Muscle of back (tissue), 11 donors: ENCODE data around the gene SLIT3. TPM values are rescaled to one million over a fixed set of nuclear protein-coding genes. Genes with fewer than 3 reads are reported as not detected.
"Not testable (repeated sequence)": the region's sequence is repeated elsewhere in the genome, so short reads cannot be mapped to it uniquely, and the experiment has no call there.

Source experiments
- DNase-seq, 3 donors: peaks; one replicate each; pipeline versions ENCODE4 v3.0.0 to v3.0.0-alpha.2; 2013
- polyA plus RNA-seq, 10 donors: library from polyadenylated mRNA; unstranded; fragments of 120-200 nt; gene quantifications; one replicate each; pipeline ENCODE4 v1.2.1, GENCODE V29; 2013; ENCODE audit not compliant: insufficient read length in 10 of 10

SLIT3 gene
- polyA plus RNA-seq, 10 donors = 6.6 to 47.9 (median 10.4) TPM

- no peak for DNase-seq
These were observed 651.6 kb downstream of the SLIT3 start for GRCh38 chr5:168649306-168649705.

- no peak for DNase-seq
These were observed 652.4 kb downstream of the SLIT3 start for GRCh38 chr5:168648576-168648975.

GRCh38 chr5:168648016-168648415, 652.9 kb downstream of the SLIT3 start:
- no peak for DNase-seq

- no peak for DNase-seq
These were observed 653.9 kb downstream of the SLIT3 start for GRCh38 chr5:168647083-168647482.

GRCh38 chr5:168646335-168646734, 654.6 kb downstream of the SLIT3 start:
- DNase-seq = no peak

- no peak for DNase-seq
These were observed 655.7 kb downstream of the SLIT3 start for GRCh38 chr5:168645195-168645594.

GRCh38 chr5:168642019-168642418, 658.9 kb downstream of the SLIT3 start:
- no peak for DNase-seq

GRCh38 chr5:168638846-168639245, 662.1 kb downstream of the SLIT3 start:
- DNase-seq = not testable (repeated sequence)

- no peak for DNase-seq
These were observed 663.1 kb downstream of the SLIT3 start for GRCh38 chr5:168637793-168638192.

GRCh38 chr5:168637281-168637680, 663.7 kb downstream of the SLIT3 start:
- no peak for DNase-seq

- not testable (repeated sequence) for DNase-seq
These were observed 670.0 kb downstream of the SLIT3 start for GRCh38 chr5:168630958-168631357.

GRCh38 chr5:168624850-168625364, 676.0 kb downstream of the SLIT3 start:
- no peak for DNase-seq

GRCh38 chr5:168620807-168621206, 680.1 kb downstream of the SLIT3 start:
- no peak for DNase-seq

GRCh38 chr5:168614661-168615060, 686.3 kb downstream of the SLIT3 start:
- no peak for DNase-seq

GRCh38 chr5:168613996-168614395, 686.9 kb downstream of the SLIT3 start:
- DNase-seq = no peak

GRCh38 chr5:168613396-168613795, 687.5 kb downstream of the SLIT3 start:
- no peak for DNase-seq

GRCh38 chr5:168612996-168613395, 687.9 kb downstream of the SLIT3 start:
- DNase-seq = no peak

- DNase-seq = no peak
These were observed 688.8 kb downstream of the SLIT3 start for GRCh38 chr5:168612123-168612522.
